H1 (cell line): Measurements from ENCODE around the gene ATP6V1F. TPM values are rescaled to one million over a fixed set of nuclear protein-coding genes. Genes with fewer than 3 reads are reported as not detected.

Experiments
- CTBP2 ChIP-seq: IDR thresholded peaks from 2 replicates; pipeline ENCODE4 v1.7.0; 2011; ENCODE audit warnings: borderline replicate concordance, mild to moderate bottlenecking, moderate library complexity, mixed read lengths, low read length; ENCODE audit not compliant: insufficient read depth, insufficient read length
- GABPA ChIP-seq: IDR thresholded peaks from 2 replicates; pipeline ENCODE4 v1.6.1; 2011; ENCODE audit warnings: mild to moderate bottlenecking, low read length, moderate library complexity, borderline replicate concordance; ENCODE audit not compliant: insufficient read depth
- KDM5A ChIP-seq: fragments of 200-600 bp; IDR thresholded peaks from 2 replicates; pipeline ENCODE4 v1.7.1; 2012; ENCODE audit warnings: mild to moderate bottlenecking, low read length, inconsistent platforms, mixed read lengths
- RXRA ChIP-seq: IDR thresholded peaks from 2 replicates; pipeline ENCODE4 v1.6.1; 2011; ENCODE audit warnings: low read depth, mild to moderate bottlenecking, low read length, moderate library complexity; ENCODE audit not compliant: insufficient read depth
- SIRT6 ChIP-seq: IDR thresholded peaks from one replicate; pipeline ENCODE4 v1.7.1; 2012; ENCODE audit warnings: low read length, inconsistent platforms
- SIX5 ChIP-seq: IDR thresholded peaks from 2 replicates; pipeline ENCODE4 v1.6.1; 2011; ENCODE audit warnings: mild to moderate bottlenecking, low read depth, low read length
- TEAD4 ChIP-seq: IDR thresholded peaks from 2 replicates; pipeline ENCODE4 v1.6.1; 2012; ENCODE audit warnings: low read depth, low read length, inconsistent platforms, mixed read lengths
- polyA plus RNA-seq, 7 experiments: library from polyadenylated mRNA; depleted of rRNA in 3 of 7; stranded (reverse) in 5 of 7; unstranded in 2 of 7; fragments of >200 nt in 5 of 7; fragments of 200-250 nt in 2 of 7; gene quantifications; 1 replicate in 5 of 7; 2 replicates in 1 of 7; 4 replicates in 1 of 7; pipeline versions ENCODE4 v1.2.1 to v1.2.3, GENCODE V29; 2011 to 2013; ENCODE audit warnings: missing spikeins in 2 of 7, mixed read lengths in 2 of 7
- total RNA-seq: library from RNA; stranded (reverse); fragmentation: NEBNext Ultra II Directional; extraction: Animal tissue kit (Norgen Biotek cat#: 25700); gene quantifications from 2 replicates; pipeline ENCODE4 v1.2.1, GENCODE V29; 2021

Gene ATP6V1F
- total and polyA plus RNA-seq, 2 of the 8 experiments (the other 6 are each of a cell fraction or from before 2014, with no cell fraction given): 104 to 318 TPM

GRCh38 chr7:128841171-128841690, 21.4 kb upstream of the ATP6V1F start (continued):
- TF ChIP-seq SIX5: no peak
- no peak for TF ChIP-seq KDM5A
- TF ChIP-seq TEAD4: no peak
- TF ChIP-seq CTBP2: no peak
- no peak for TF ChIP-seq SIRT6
- TF ChIP-seq GABPA: no peak
- TF ChIP-seq RXRA: no peak
